Aorta (tissue), 5 donors: Measurements from ENCODE around the gene FAM234B. TPM values are rescaled to one million over a fixed set of nuclear protein-coding genes. Genes with fewer than 3 reads are reported as not detected.
"Not testable (repeated sequence)": the region's sequence is repeated elsewhere in the genome, so short reads cannot be mapped to it uniquely, and the experiment has no call there.

ENCODE experiments used
- ATAC-seq: fragments of 200-7000 bp; cut with Tn5 transposase; one replicate; pipeline ENCODE4 v1.9.1; 2022; ENCODE audit warnings: moderate library complexity; ENCODE audit not compliant: low FRiP score
- DNase-seq, 2 donors: peaks; one replicate each; pipeline ENCODE4 v3.0.0-alpha.2; 2020
- H3K27ac ChIP-seq, 2 donors: one replicate each; pipeline ENCODE4 v1.5.1; 2013; ENCODE audit warnings: low read length in 2 of 2, mild to moderate bottlenecking in 2 of 2, moderate library complexity in 2 of 2, control low read depth in 1 of 2, inconsistent platforms in 1 of 2, low read depth in 1 of 2
- H3K27me3 ChIP-seq, 2 donors: one replicate each; pipeline ENCODE4 v1.6.1; 2013; ENCODE audit warnings: control low read depth in 1 of 2, low read length in 1 of 2, mild to moderate bottlenecking in 1 of 2, moderate library complexity in 1 of 2; ENCODE audit not compliant: insufficient read depth in 2 of 2, control insufficient read depth in 1 of 2
- H3K36me3 ChIP-seq, 2 donors: one replicate each; pipeline ENCODE4 v1.6.1; 2013; ENCODE audit warnings: control low read depth in 1 of 2, low read length in 1 of 2, mild to moderate bottlenecking in 1 of 2; ENCODE audit not compliant: insufficient read depth in 2 of 2, control insufficient read depth in 1 of 2
- H3K4me1 ChIP-seq, 2 donors: one replicate each; pipeline ENCODE4 v1.6.1; 2013; ENCODE audit warnings: low read length in 2 of 2, control low read depth in 1 of 2, mild to moderate bottlenecking in 1 of 2, moderate library complexity in 1 of 2; ENCODE audit not compliant: insufficient read depth in 2 of 2, control insufficient read depth in 1 of 2
- H3K4me3 ChIP-seq, 2 donors: one replicate each; pipeline ENCODE4 v1.5.1; 2013; ENCODE audit warnings: low read length in 2 of 2, control low read depth in 1 of 2, mild to moderate bottlenecking in 1 of 2
- H3K9me3 ChIP-seq: one replicate; pipeline ENCODE4 v1.6.1; 2013; ENCODE audit warnings: mild to moderate bottlenecking, low read length; ENCODE audit not compliant: control insufficient read depth
- WGBS, 2 donors: extraction: QIAGEN DNeasy Blood & Tissue Kit; methylation state at CpG; one replicate each; pipeline ENCODE4 v1.1.7; 2013; 5-methylcytosine and 5-hydroxymethylcytosine counted together
- intact Hi-C, 2 donors: fragments of 100-400 bp; cut with DNase I; formaldehyde crosslinking; loops; one replicate each; pipeline versions ENCODE4 v1.14.2 to v1.15.0; 2022
- polyA plus RNA-seq, 2 donors: library from polyadenylated mRNA; stranded (reverse); fragments of 200-250 nt; gene quantifications; one replicate each; pipeline ENCODE4 v1.2.3, GENCODE V29; 2013
- total RNA-seq, 2 donors: library from RNA; stranded (reverse); fragmentation: NEBNext Ultra II Directional; extraction: Animal tissue kit (Norgen Biotek cat#: 25700); gene quantifications; one replicate each; pipeline ENCODE4 v1.2.1, GENCODE V29; 2021
- donor health status: healthy with polysubstance abuse.
- donor health status: Bipolar disorder and iron deficiency.
- donor health status: DM: no; HTN: no; CAD: no.
- donor health status: DM: no; HTN: no; CAD: no.
- donor health status: DM: yes; HTN: yes; CAD: no.

FAM234B gene
- total and polyA plus RNA-seq, 4 donors, result 0.95 to 6.8 (median 5.2) TPM; not detected in 1

DNA sequence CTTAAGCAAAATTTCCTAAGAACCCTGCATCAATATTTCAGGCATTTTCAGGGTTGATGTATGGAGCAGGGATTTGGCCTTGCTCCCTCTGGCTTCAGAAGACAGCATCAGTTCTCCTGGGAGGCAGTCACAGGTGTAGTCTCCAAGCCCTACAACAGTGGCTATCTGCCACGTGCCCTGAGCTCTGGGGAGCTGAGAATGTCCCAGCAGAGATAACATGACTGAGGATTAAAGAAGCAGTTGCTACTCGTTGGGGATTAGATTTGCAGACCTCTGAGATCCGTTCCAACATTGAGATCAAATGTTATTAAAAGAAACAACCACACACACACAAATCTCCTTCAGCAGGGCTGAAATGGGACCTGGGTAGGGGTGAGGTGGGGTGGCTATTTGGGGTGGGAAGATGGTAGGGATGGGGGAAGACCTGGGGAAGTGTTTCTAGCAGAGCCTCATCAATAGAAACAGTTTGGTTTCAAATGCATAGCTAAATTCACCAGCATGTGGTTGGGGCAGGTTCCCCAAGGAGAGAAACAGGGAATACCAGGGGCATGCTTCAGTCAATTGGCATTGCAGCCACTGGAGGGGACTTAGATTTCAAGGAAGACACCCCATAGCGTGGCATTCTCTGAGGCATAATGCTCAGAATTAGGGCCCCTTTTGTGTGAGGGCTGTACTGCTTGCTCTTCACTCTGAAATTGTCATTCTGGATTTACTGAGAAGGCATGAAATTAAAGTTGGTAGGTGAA lies 15.2 kb upstream of the FAM234B start:
- Histone ChIP-seq H3K4me3 (no peak overlapping the region), H3K4me1 (no peaks in the 10 kb centered on the region), H3K9me3 (no peaks in the 10 kb centered on the region), H3K36me3 (no peaks in the 10 kb centered on the region), H3K27ac (no peak overlapping the region), H3K27me3 (no peaks in the 10 kb centered on the region)
- no peak for ATAC-seq
- intact Hi-C loops, result no loop called here
- WGBS, 2 donors, result 65 to 75% methylated on average over 4 of the region's 4 CpGs
- DNase-seq, result no peak

DNA sequence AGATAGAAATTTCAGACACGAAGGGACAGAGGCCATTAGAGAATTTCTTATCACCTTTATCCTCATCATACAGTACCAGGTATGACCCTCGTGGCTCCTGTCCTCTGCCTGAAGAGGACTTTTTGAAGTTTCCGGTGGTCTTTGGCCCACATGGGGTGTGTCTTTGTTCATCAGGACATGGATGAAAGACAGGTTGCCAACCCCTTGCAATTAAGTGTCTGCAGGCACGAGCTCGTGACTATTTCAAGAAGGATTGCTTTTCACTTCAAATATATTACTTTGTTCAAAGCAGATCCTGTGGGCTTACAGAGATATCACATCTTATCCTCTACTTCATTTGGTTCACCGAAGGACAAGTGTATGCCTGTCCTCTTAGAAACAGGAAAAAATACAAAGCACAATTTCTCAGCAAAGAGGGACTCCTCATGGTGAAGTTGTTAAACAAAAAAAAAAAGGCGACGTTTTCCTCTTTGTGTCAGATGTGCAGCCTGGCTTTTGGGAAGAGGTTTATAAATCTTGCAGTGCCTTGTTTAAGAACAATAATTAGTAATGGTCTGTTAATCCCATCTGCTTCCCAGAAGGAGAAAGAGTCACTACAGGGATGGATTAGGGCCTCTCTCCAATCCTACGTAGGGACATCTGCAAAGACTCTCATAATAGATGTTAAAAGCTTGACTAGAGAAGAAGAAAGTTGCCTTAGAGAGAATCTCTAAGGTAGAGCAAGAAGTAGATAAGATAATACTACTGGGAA lies 13.5 kb upstream of the FAM234B start:
- ATAC-seq (no peak), DNase-seq (no peak)
- no peak overlapping the region for H3K4me3 ChIP-seq
- intact Hi-C loops, result no loop called here
- H3K27me3 ChIP-seq, result no peaks in the 10 kb centered on the region
- no peaks in the 10 kb centered on the region for H3K9me3 ChIP-seq
- no peaks in the 10 kb centered on the region for H3K4me1 ChIP-seq
- 87 to 90% methylated on average over 9 of the region's 9 CpGs for WGBS, 2 donors
- H3K36me3 ChIP-seq, result no peaks in the 10 kb centered on the region
- no peak overlapping the region for H3K27ac ChIP-seq

DNA sequence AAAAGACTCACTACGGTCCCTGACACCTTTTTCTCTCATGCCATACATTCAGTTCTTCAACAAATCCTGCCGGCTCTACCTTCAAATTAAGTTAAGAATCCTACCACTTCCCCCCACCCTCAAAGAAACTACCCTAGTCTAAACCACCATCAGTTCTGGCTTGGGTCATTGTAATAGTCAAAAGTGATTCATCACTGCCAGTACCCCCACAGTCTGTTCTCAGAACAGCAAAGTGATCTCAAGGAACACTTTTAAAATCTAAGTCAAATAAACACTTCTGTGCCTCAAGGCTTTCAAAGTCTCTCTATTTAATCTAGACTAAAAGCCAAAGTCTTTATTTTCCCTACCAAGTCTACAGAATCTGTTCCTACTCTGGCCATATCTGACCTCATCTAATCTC lies 12.0 kb upstream of the FAM234B start:
- Histone ChIP-seq H3K4me1 (no peaks in the 10 kb centered on the region), H3K9me3 (no peaks in the 10 kb centered on the region), H3K4me3 (no peak overlapping the region), H3K27ac (no peak overlapping the region), H3K27me3 (no peaks in the 10 kb centered on the region), H3K36me3 (no peaks in the 10 kb centered on the region)
- intact Hi-C loops, result no loop called here
- no peak for ATAC-seq
- no peak for DNase-seq
- 94 to 98% methylated on average over 2 of the region's 2 CpGs for WGBS, 2 donors

DNA sequence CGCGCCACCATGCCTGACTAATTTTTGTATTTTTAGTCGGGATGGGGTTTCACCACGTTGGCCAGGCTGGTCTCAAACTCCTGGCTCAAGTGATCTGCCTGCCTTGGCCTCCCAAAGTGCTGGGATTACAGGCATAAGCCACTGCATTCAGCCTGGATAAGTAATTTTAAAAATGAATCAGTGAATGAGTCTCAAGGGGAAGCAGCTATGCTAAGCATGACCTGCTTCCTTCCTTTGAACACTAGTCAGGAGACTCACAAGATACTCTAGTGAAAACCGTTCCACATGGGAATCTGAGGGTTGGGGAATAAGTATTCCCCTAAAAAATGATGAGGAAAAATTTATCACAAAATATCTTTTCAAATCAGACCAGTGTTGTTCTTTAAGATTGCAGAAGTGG lies 10.7 kb upstream of the FAM234B start:
- H3K27ac ChIP-seq, result no peak overlapping the region
- WGBS, 2 donors, result 59 to 71% methylated on average over 5 of the region's 5 CpGs
- no peaks in the 10 kb centered on the region for H3K4me1 ChIP-seq
- no peaks in the 10 kb centered on the region for H3K9me3 ChIP-seq
- H3K36me3 ChIP-seq, result no peaks in the 10 kb centered on the region
- DNase-seq, result no peak
- intact Hi-C loops, result no loop called here
- ATAC-seq, result no peak
- H3K4me3 ChIP-seq, result no peak overlapping the region
- H3K27me3 ChIP-seq, result no peaks in the 10 kb centered on the region

- H3K9me3 ChIP-seq, DNase-seq, ATAC-seq, intact Hi-C loops, H3K27me3 ChIP-seq, H3K4me1 ChIP-seq, H3K4me3 ChIP-seq, H3K36me3 ChIP-seq, H3K27ac ChIP-seq: not testable (repeated sequence)
- 94 to 99% methylated on average over 5 of the region's 5 CpGs for WGBS, 2 donors
These were observed 8.8 kb upstream of the FAM234B start for GRCh38 chr12:13035335-13035734.

- WGBS, 2 donors, result 97 to 99% methylated on average over 3 of the region's 3 CpGs
- ATAC-seq, result no peak
- H3K4me1 ChIP-seq, result peaks cover 0 to 4% of the 10 kb centered on the region in 2 donors
- H3K27me3 ChIP-seq, result no peaks in the 10 kb centered on the region
- no peak overlapping the region for H3K27ac ChIP-seq
- H3K9me3 ChIP-seq, result no peaks in the 10 kb centered on the region
- intact Hi-C loops, result no loop called here
- no peak overlapping the region for H3K4me3 ChIP-seq
- H3K36me3 ChIP-seq, result no peaks in the 10 kb centered on the region
- no peak for DNase-seq
These were observed 7.3 kb upstream of the FAM234B start for GRCh38 chr12:13036881-13037280.

- no peak overlapping the region for H3K27ac ChIP-seq
- 74 to 81% methylated on average over 4 of the region's 4 CpGs for WGBS, 2 donors
- H3K27me3 ChIP-seq, result no peaks in the 10 kb centered on the region
- no peaks in the 10 kb centered on the region for H3K36me3 ChIP-seq
- DNase-seq (no peak), ATAC-seq (no peak)
- H3K4me1 ChIP-seq, result peaks cover 0 to 4% of the 10 kb centered on the region in 2 donors
- H3K4me3 ChIP-seq, result no peak overlapping the region
- no peaks in the 10 kb centered on the region for H3K9me3 ChIP-seq
- intact Hi-C loops, result no loop called here
These were observed 5.6 kb upstream of the FAM234B start for GRCh38 chr12:13038491-13039161.

GRCh38 chr12:13039328-13039956 lies 4.7 kb upstream of the FAM234B start:
- no peak overlapping the region for H3K4me3 ChIP-seq
- intact Hi-C loops, result no loop called here
- 76 to 83% methylated on average over 5 of the region's 5 CpGs for WGBS, 2 donors
- H3K9me3 ChIP-seq, result no peaks in the 10 kb centered on the region
- DNase-seq, result no peak
- H3K27me3 ChIP-seq, result no peaks in the 10 kb centered on the region
- peaks cover 0 to 4% of the 10 kb centered on the region in 2 donors for H3K4me1 ChIP-seq
- no peaks in the 10 kb centered on the region for H3K36me3 ChIP-seq
- H3K27ac ChIP-seq, result no peak overlapping the region
- no peak for ATAC-seq
